Measurements from ENCODE around the gene HGF. TPM values are rescaled to one million over a fixed set of nuclear protein-coding genes. Genes with fewer than 3 reads are reported as not detected.

The HGF gene
- total and polyA plus RNA-seq, 2 of the 13 experiments (the other 11 are each of a cell fraction or from before 2014, with no cell fraction given) = not detected

- TF ChIP-seq ZBTB49 (CRISPR knock-in tag; IDR thresholded peaks at IDR 0.05; ENCODE audit: borderline replicate concordance) (no peak), KLF15 (CRISPR knock-in tag; IDR thresholded peaks at IDR 0.05; ENCODE audit: borderline replicate concordance) (no peak), SP140L (CRISPR knock-in tag; IDR thresholded peaks at IDR 0.05; ENCODE audit: borderline replicate concordance) (no peak), FOSL1 (CRISPR knock-in tag; IDR thresholded peaks at IDR 0.05; ENCODE audit: borderline replicate concordance) (no peak), CREB1 (IDR thresholded peaks at IDR 0.05) (no peak), CREB1 (CRISPR knock-in tag; IDR thresholded peaks at IDR 0.05) (no peak), TOE1 (CRISPR knock-in tag; IDR thresholded peaks at IDR 0.05) (no peak)
- TF ChIP-seq, protein P1, sequence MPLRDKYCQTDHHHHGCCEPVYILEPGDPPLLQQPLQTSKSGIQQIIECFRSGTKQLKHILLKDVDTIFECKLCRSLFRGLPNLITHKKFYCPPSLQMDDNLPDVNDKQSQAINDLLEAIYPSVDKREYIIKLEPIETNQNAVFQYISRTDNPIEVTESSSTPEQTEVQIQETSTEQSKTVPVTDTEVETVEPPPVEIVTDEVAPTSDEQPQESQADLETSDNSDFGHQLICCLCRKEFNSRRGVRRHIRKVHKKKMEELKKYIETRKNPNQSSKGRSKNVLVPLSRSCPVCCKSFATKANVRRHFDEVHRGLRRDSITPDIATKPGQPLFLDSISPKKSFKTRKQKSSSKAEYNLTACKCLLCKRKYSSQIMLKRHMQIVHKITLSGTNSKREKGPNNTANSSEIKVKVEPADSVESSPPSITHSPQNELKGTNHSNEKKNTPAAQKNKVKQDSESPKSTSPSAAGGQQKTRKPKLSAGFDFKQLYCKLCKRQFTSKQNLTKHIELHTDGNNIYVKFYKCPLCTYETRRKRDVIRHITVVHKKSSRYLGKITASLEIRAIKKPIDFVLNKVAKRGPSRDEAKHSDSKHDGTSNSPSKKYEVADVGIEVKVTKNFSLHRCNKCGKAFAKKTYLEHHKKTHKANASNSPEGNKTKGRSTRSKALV (CRISPR knock-in tag; IDR thresholded peaks at IDR 0.05) = no peak
Observed at GRCh38 chr7:81801532-81801931, 31.7 kb upstream of the HGF start (continued).

All from HepG2 (cell line).